GM21723 (cell line): Measurements from ENCODE around the gene GGT6.

Experiments
- ATAC-seq: cut with Tn5 transposase; IDR thresholded peaks from one replicate; pipeline ENCODE4 v1.9.1; 2021; ENCODE audit warnings: mild to moderate bottlenecking, moderate library complexity; ENCODE audit not compliant: unreplicated experiment

The GGT6 gene

GRCh38 chr17:4576729-4577322 is 16.4 kb upstream of the GGT6 start:
- ATAC-seq = no peak

- ATAC-seq = no peak
These were observed 15.8 kb upstream of the GGT6 start for GRCh38 chr17:4576161-4576558.

- ATAC-seq = no peak
These were observed 14.2 kb upstream of the GGT6 start for GRCh38 chr17:4574448-4575045.

DNA sequence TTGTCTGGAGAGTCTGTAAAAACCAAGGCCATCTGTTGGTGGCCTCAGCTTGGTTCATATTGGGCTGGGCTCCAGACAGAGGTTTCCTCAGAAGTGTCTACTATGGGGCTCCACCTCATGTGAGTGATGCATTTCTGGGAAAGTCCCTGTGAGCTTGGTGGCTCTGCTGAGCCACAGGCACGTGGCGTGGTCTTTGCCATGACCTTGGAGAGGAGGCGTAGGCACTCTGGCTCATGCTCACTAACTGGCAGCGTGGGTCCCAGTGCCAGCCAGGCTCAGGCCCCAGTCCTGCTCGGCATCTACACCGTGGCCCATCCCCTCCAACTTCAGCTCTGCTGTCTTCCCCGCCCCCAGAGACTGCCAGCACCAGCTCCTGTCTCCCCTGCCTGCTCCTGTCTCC is 13.3 kb upstream of the GGT6 start:
- ATAC-seq = no peak

GRCh38 chr17:4573115-4573514 is 12.7 kb upstream of the GGT6 start:
- ATAC-seq = no peak

DNA sequence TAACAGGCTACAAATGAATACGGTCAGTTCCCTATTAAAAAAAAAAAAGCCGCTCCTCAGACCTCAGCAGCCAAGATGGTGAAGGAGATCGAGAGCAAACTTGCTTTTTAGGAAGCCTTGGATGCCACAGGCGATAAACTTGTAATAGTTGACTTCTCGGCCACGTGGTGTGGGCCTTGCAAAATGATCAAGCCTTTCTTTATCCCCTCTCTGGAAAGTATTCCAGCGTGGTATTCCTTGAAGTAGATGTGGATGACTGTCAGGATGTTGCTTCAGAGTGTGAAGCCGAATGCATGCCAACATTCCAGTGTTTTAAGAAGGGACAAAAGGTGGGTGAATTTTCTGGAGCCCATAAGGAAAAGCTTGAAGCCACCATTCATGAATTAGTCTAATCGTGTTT is 11.8 kb upstream of the GGT6 start:
- ATAC-seq = no peak

DNA sequence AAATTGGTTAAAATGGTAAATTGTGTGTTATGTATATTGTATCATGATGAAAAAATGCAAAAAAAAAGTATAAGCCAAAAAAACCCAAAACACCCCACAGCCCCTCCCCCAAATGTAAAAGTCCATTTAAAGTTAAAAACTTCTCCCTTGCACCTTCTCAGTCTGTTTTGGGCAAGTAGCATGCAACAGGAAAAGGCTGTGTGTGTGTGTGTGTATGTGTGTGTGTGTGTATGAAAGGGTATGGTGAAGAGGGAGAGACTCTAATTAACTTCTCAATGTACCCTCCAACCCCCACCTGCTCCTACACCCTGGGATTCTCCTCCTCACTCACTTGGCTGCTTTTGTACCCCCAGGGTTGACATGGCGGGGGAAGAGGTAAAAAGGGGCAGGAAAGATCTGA is 9.2 kb upstream of the GGT6 start:
- no peak for ATAC-seq

DNA sequence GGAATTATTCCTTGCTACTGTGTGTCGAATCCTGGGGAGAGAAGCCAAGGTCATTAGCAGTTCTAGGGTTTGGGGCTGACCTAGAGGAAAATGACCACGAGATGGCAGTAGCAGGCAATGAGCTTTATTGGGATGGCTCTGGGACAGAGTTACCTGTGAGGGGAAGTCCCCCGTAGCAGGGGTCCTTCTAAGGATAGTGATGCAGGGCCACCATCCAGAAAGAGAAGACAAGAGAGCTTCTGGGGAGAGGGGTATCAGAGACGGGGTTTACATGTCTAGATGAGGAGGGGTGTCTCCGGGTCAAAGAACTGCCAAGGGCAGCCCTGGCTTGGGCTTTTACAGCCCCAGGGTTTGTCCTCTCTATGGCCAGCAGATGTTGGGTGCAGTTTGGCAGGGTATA is 6.4 kb upstream of the GGT6 start:
- ATAC-seq = no peak

DNA sequence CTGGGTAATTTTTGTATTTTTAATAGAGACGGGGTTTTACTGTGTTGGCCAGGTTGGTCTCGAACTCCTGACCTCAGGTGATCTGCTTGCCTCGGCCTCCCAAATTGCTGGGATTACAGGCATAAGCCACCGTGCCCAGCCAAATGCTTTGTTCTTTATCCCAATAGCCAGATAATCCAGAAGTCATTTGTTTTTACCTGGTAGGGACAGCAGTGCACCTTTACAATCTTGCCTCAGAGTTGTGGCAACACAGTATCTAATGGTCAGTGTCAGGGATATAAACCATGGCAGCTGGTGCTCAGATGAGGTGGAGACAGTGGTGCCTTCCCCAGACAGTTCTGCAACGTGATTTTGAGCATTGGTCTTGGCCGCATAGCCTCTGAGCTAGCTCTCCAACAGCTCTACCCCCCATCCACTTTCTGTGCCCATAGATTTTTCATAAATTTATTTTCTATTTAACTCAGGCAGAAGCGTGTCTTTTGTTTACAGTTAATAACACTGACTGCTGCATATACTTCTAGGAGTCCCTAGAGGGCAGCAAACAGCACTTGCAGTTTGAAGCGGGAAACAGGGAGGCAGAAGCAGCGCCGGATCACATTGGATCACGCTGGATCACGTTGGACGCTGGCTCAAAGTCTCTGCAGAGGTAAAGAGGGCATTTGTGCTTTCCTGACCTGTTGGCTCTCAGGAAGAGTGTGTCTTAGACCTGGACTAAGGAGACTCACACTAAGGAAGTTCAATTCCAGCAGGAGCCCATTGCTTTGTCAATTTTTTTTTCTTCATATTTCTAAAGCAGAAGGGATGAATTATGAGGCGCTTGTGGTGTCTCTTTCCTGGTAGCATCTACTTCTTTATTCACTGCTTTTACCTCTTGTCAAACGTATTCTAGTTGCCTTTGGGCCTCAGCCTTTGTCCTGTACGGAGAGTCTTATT is 5.1 kb upstream of the GGT6 start:
- no peak for ATAC-seq

GRCh38 chr17:4562015-4562969 is 1.9 kb upstream of the GGT6 start:
- ATAC-seq = no peak

DNA sequence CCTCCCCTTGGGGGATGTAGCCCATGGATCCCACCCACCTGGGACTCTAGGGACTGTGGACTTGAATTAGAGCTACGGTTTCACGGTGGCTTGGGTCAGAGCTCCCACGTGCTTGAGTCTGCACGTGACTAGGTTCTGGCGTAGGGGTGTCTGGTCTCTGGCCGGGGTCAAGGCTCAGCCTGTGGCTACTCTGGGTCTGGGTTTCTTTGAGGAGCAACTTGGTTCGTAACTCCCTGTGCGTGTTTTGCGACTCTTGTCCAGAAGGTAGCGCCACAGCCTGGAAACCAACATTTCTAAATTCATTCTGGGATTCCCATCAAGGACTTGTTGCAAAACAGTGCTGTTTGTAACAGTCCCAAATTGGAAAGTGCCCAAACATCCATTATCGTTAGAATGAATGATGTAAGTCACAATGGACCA is 470 bp upstream of the GGT6 start:
- ATAC-seq = no peak

DNA sequence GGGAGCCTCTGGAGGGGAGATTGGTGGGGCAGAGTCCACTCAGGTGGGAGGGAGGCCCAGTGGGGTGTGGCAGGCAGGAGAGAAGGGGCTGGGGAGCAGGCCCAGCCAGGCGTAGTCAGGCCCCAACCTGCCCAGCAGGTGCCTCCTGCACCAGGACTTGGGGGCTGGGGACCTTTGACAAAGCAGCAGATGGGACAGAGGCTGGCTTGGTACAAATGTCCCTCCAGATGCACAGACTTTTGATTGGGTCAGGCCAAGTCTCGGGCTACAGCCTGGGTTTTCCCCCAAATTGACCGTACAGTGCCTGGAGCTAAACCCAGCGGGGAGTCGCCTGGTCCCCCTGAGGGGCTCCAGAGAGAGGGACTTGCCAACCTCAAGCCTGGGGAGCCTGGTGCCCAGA is 411 bp downstream of the GGT6 start:
- ATAC-seq = no peak

DNA sequence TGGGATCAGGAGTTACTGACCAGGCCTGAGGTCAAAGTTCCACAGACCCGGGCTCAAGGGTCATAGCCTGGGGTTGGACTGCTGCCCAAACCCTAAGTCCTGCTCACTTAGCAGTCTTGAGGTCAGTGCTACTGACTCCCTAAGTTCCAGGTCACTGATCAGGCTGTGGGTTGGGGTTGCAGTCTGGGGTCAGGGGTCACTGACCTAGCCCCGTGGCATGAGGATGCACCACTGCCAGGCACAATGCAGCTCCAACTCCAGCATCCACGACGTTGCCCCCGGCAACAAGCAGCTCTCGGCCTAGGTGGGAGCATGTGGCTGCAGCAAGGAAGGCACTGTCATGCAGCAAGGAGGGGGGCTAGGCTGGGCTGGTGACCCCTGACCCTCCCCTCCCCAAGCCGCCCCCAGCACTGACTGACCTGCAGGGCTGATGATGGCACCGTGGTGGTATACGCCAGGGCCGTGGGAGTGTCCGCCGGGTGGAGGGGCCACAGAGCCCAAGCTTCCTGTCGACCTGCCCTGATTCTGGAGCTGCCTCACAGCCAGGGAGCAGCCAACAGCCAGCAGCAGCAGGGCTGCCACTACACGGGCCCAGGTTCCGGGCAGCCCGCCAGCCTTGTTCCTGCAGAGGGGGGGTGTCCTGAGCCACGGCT is 1.1 kb downstream of the GGT6 start:
- ATAC-seq = no peak

DNA sequence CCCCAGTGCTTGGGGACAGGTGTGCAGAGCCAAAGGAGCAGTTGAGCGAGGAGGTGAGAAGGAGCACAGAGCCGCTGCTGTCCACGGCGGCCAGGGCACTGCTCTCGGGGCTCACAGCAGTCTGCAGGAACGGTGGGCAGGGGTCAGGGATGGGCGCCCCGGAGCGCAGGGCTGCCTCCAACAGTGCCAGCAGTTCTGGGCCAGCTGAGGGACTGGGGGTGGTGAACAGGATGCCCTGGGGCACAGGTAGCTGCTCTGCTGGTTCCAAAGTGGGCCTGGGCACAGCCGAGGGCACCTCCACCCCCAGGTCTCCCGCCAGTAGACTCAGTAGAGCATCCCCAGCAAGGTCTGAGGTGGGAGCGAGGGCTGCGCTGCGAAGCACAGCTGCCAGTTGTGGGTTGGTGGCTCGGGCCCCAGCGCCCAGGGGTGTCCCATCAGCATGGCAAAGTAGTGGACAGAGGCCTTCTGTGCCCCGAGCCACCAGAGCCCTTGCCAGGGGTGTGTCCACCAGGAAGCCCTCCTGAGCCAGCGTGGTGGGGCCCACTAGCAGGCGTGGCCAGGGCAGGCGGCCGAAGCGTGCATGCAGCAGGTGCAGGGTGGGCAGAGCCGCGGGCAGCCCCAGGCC is 1.9 kb downstream of the GGT6 start:
- ATAC-seq = no peak

DNA sequence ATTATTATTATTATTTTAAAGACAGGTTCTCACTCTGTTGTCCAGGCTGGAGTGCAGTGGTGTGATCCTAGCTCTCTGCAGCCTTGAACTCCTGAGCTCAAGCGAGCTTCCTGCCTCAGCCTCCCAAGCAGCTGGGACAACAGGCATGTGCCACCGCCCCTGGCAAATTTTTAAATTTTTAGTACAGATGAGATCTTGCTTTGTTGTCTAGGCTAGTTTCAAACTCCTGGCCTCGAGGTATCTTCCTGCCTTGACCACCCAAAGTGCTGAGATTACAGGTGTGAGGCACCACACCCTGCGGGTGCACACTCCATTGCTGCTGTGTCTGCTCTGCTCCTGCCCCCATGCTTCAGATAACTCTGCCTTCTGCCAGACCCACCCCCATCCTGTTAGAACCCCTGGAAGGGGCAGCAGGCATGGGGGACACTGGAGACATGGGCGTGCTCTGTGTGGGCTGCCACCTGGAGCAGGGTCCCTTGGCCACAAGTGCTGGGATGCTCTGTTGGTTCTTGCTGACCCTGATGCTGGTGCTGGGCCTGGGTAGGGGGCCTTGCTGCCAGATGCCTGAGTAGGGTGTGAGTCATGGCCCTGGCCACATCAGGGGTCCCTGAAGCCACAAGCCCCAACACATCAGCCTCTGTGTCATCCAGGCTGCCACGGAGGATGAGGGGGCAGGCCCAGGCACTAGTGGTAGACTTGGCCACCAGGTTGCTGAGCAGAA is 2.6 kb downstream of the GGT6 start:
- no peak for ATAC-seq

DNA sequence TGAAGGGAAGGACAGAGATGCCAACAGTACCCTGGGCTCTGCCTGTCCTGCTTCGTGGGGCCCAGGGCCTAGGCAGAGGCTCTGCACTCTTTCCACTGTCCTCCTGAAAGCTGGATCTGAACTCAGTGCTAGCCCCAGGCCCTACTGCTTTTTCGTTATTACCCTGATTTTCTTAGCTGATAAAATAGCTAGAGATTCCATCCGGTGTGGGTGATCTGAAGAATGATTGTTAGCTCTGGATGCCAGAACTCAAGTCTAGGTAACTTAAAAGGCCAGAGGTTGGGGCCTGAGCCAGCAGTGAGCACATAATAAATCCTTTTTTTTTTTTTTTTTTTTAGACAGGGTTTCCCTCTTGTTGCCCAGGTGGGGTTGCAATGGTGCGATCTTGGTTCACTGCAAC is 3.4 kb downstream of the GGT6 start:
- ATAC-seq = no peak

- no peak for ATAC-seq
These were observed 4.3 kb downstream of the GGT6 start for GRCh38 chr17:4555873-4556759.
